HG02943 (cell line): ENCODE data around the gene PPP1R37.
A peak's percentile ranks its signal among the peaks of the same experiment; 100 is the strongest.

Experiments used
- ATAC-seq: cut with Tn5 transposase; IDR thresholded peaks from one replicate; pipeline ENCODE4 v1.9.1; 2021; ENCODE audit warnings: mild to moderate bottlenecking, low read depth, moderate library complexity; ENCODE audit not compliant: unreplicated experiment

PPP1R37 gene

DNA sequence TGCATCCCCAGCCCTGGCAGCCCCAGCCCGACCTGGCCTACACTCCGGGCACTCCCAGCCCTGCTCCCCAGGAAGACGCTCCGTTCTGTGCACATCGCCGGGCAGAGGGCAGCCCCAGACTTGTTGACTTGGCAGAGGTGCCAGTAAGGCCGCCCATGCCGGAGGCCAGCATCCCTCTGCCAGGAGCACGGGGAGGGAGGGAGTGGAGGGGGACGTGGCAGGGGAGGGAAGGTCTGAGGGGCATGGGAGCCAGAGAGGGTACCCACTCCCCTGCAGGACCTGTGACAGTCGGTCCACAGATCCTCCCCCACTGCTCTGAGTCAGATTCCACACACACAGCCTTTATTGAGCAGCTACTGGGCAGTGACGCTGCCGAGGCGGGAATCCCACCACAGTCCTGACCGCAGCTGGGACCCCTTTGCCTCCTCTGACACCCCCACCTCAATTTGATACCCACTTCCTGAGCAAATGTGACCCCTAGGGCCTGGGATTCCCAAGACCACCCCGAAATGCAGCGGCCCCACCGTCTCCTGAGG, 69.7 kb downstream of the PPP1R37 start:
- no peak for ATAC-seq

- ATAC-seq: no peak
These were observed 70.2 kb downstream of the PPP1R37 start for GRCh38 chr19:45163156-45163555.

- ATAC-seq: no peak
These were observed 70.9 kb downstream of the PPP1R37 start for GRCh38 chr19:45163751-45164460.

- peak; percentile 57 for ATAC-seq
These were observed 71.8 kb downstream of the PPP1R37 start for GRCh38 chr19:45164577-45165335.

GRCh38 chr19:45166723-45167252, 73.8 kb downstream of the PPP1R37 start:
- ATAC-seq: no peak

- ATAC-seq: no peak
These were observed 75.9 kb downstream of the PPP1R37 start for GRCh38 chr19:45168767-45169351.

- no peak for ATAC-seq
These were observed 76.6 kb downstream of the PPP1R37 start for GRCh38 chr19:45169602-45170001.

GRCh38 chr19:45170146-45171106, 77.4 kb downstream of the PPP1R37 start:
- no peak for ATAC-seq

GRCh38 chr19:45171211-45171623, 78.2 kb downstream of the PPP1R37 start:
- no peak for ATAC-seq

DNA sequence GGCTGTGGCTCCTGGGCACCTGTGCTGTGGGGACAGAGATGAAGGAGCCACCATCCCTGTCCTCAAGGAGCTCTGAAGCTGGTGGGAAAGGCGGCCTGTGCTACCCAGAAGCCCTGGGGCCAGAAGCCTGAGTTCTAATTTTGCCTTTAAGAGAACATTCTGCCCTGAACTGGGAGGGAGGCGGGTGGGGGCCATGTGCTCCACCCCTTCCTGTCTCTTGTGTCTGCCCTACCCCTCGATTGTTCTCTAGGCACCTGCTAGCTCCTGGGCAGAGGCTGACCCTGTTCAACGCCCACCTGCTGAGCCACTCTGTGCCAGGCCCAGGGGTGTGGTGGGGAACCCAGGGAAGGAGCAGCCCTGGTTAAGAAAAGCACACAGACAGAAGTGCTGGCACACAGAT, 79.2 kb downstream of the PPP1R37 start:
- no peak for ATAC-seq

DNA sequence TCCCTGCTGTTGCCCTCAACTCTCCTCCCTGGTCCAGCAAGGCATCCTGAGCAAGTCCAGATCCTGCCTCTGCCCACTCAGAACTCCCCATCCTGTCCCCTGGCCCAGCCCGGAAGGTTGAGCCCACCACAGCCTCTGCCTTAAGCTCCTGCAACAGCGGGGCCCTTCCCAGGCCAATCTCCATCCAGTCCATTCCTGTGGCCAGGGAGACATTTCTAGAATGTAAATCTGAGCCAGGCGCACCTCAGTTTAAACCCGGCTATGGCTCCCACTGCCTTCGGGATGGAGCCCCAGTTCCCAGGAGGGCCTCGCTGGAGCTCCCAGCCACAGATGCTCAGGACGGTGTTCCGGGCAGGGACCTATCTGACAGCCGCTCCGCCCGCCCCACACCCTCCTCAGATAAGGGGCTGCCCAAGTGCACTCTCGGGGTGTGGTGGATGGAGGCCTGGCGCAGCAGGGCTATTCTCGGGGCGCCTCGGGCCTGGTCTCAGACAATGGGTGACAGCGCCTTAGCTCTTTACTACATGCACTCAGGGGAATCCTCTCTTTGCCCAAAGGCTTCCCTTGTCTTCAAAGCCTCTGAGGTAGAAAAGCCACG, 79.7 kb downstream of the PPP1R37 start:
- ATAC-seq: no peak

GRCh38 chr19:45173816-45174215, 80.8 kb downstream of the PPP1R37 start:
- no peak for ATAC-seq

- ATAC-seq: no peak
These were observed 82.8 kb downstream of the PPP1R37 start for GRCh38 chr19:45175515-45176345.

DNA sequence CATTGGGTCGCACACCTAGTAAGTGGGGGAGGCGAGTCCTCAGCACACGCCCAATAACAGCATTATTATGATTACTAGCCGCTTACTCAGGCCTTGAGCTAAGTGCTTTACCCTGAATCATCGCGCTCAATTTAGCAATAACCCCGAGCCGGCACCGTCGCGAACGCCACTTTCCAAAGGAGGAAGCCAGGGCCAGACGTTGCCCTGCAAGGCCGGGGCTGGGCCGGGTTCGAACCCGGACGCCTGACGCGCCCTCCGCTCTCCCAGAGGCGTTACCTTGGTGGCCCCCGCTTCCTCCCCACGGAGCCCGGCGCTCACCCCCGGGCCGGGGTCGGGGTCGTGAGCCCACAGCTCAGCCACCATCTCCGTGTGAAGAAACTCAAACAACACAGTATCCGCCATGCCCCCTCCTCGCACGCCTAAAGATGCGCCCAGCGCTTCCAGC, 84.9 kb downstream of the PPP1R37 start, which contains the start of gene TRAPPC6A:
Gene TRAPPC6A (minus strand): TSS at position 421 of the 445 bp plus-strand sequence. CDS start 19 bp downstream, at position 402.
- no peak for ATAC-seq

DNA sequence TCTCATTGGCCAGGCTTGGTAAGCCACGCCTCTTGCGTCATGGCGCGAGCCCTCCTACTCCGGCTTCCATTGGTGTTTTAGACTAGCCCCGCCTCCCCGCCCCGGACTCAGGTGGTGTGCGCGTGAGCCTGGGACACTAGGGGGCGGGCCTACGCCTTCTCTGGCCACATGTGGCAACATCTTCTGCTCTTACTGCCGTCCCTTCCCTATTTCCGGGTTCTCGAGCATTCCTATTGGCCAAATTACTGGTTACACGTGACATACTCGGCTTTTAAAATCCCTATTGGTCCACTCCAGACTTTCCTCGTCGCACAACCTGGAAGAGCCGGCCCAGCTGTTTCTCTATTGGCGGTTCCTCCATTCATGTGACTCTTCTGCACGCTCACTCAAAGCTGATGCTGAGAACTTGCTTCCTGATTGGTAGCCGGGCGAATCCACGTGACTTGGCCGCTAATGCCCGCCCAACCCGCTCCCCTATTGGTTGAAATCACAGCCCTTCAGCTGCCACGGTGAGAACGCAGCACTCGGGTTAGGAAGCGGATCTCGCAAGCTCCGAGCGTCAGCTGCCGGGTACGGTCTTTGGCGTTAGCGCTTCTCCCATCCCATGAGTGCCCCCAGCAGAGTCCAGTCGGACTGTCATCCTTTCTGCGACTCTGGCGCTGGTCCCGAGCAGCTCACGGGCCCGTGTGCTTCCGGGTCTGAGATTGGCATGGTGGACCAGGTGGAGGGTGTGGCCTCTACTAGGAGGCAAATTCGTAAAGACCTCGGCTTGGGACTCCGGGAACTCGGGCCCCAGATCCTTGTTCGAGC, 85.5 kb downstream of the PPP1R37 start, which contains the start of gene BLOC1S3:
Gene BLOC1S3 (plus strand): TSS at position 523 of the 810 bp plus-strand sequence. CDS start 513 bp downstream, outside the sequence.
- ATAC-seq: peak; percentile 76

- ATAC-seq: no peak
These were observed 86.3 kb downstream of the PPP1R37 start for GRCh38 chr19:45179072-45179891.
